ENCODE data around the gene TXNIP.

DNA sequence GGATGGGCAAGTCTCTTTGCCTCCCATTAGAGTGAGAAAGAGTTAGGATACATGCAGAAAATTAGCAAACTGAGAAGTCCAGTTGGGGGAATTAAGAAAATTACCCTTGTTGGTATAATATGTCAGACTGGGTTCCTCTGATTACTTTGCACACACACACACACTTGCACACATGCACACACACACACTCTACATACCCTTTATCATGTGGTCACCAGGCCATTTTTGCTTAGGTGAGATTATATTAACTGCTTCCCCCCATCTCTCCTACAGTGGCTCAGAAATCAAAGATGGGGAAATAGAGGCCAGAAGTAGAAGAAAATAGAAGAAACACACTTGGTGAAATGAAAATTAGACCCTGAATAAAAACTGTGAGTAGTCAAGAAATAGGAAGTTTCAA, 37.6 kb downstream of the TXNIP start:
- TF ChIP-seq, protein P1, sequence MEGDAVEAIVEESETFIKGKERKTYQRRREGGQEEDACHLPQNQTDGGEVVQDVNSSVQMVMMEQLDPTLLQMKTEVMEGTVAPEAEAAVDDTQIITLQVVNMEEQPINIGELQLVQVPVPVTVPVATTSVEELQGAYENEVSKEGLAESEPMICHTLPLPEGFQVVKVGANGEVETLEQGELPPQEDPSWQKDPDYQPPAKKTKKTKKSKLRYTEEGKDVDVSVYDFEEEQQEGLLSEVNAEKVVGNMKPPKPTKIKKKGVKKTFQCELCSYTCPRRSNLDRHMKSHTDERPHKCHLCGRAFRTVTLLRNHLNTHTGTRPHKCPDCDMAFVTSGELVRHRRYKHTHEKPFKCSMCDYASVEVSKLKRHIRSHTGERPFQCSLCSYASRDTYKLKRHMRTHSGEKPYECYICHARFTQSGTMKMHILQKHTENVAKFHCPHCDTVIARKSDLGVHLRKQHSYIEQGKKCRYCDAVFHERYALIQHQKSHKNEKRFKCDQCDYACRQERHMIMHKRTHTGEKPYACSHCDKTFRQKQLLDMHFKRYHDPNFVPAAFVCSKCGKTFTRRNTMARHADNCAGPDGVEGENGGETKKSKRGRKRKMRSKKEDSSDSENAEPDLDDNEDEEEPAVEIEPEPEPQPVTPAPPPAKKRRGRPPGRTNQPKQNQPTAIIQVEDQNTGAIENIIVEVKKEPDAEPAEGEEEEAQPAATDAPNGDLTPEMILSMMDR (IDR thresholded peaks at IDR 0.05; ENCODE audit: poor library complexity), result no peak
- no peak for TF ChIP-seq EZH2 (IDR thresholded peaks at IDR 0.05; ENCODE audit: borderline replicate concordance)

Data from hepatocyte (in vitro differentiated cells).